Anterior cingulate cortex (tissue), 58 donors: ENCODE data around the gene MAP3K2.

Experiments
- DNase-seq, 58 donors: peaks; one replicate each; lab custom pipeline; 2025; lab: John Stamatoyannopoulos, UW

Gene MAP3K2

GRCh38 chr2:127309468-127309867 lies 78.3 kb downstream of the MAP3K2 start:
- DNase-seq = no peak

GRCh38 chr2:127308586-127309138 lies 79.1 kb downstream of the MAP3K2 start:
- no peak for DNase-seq

GRCh38 chr2:127305990-127306585 lies 81.7 kb downstream of the MAP3K2 start:
- no peak for DNase-seq

- DNase-seq = no peak
Observed at GRCh38 chr2:127302168-127302567, 85.6 kb downstream of the MAP3K2 start.

GRCh38 chr2:127293748-127294562 lies 93.8 kb downstream of the MAP3K2 start, which contains the start of gene ERCC3:
Gene ERCC3 (minus strand): TSS chr2:127294144. CDS start chr2:127294081, 63 bp downstream.
- DNase-seq = peak in 57 of 58 donors; percentile 33 to 87 (median 71)

- DNase-seq = no peak
Observed at GRCh38 chr2:127293386-127293747, 94.4 kb downstream of the MAP3K2 start.

- no peak for DNase-seq
Observed at GRCh38 chr2:127288274-127288673, 99.5 kb downstream of the MAP3K2 start.

- DNase-seq = no peak
Observed at GRCh38 chr2:127283275-127283674, 104.5 kb downstream of the MAP3K2 start.

GRCh38 chr2:127280693-127281092 lies 107.1 kb downstream of the MAP3K2 start:
- DNase-seq = no peak

GRCh38 chr2:127279781-127280180 lies 108.0 kb downstream of the MAP3K2 start:
- no peak for DNase-seq

- DNase-seq = no peak
Observed at GRCh38 chr2:127278959-127279358, 108.8 kb downstream of the MAP3K2 start.

- no peak for DNase-seq
Observed at GRCh38 chr2:127277028-127277427, 110.7 kb downstream of the MAP3K2 start.

- DNase-seq = peak in 9 of 58 donors; percentile 6 to 39 (median 32)
Observed at GRCh38 chr2:127275789-127276188, 112.0 kb downstream of the MAP3K2 start.

- DNase-seq = peak in 32 of 58 donors; percentile 5 to 77 (median 39)
Observed at GRCh38 chr2:127275356-127275755, 112.4 kb downstream of the MAP3K2 start.

- DNase-seq = no peak
Observed at GRCh38 chr2:127270663-127271062, 117.1 kb downstream of the MAP3K2 start.

GRCh38 chr2:127261804-127262406 lies 125.9 kb downstream of the MAP3K2 start:
- DNase-seq = no peak

GRCh38 chr2:127259355-127259754 lies 128.4 kb downstream of the MAP3K2 start:
- DNase-seq = no peak

- DNase-seq = no peak
Observed at GRCh38 chr2:127256866-127257265, 130.9 kb downstream of the MAP3K2 start.

GRCh38 chr2:127256381-127256780 lies 131.4 kb downstream of the MAP3K2 start:
- DNase-seq = no peak

GRCh38 chr2:127255721-127256120 lies 132.1 kb downstream of the MAP3K2 start:
- DNase-seq = no peak

GRCh38 chr2:127255146-127255545 lies 132.6 kb downstream of the MAP3K2 start:
- no peak for DNase-seq
